HG03460 (cell line): ENCODE measurements around the gene SUN1.

Source experiments
- ATAC-seq: cut with Tn5 transposase; IDR thresholded peaks from one replicate; pipeline ENCODE4 v1.9.1; 2021; ENCODE audit not compliant: unreplicated experiment

Gene SUN1

GRCh38 chr7:903921-904755 is 71.9 kb downstream of the SUN1 start:
- ATAC-seq: no peak

GRCh38 chr7:904847-905246 is 72.6 kb downstream of the SUN1 start:
- ATAC-seq: no peak

- no peak for ATAC-seq
Observed at GRCh38 chr7:906776-907157, 74.5 kb downstream of the SUN1 start.

- no peak for ATAC-seq
Observed at GRCh38 chr7:907158-907980, 75.1 kb downstream of the SUN1 start.

- no peak for ATAC-seq
Observed at GRCh38 chr7:908159-908581, 75.9 kb downstream of the SUN1 start.

- peak; percentile 75 for ATAC-seq
Observed at GRCh38 chr7:908591-909357, 76.5 kb downstream of the SUN1 start.

- ATAC-seq: no peak
Observed at GRCh38 chr7:909358-910329, 77.4 kb downstream of the SUN1 start.

- ATAC-seq: no peak
Observed at GRCh38 chr7:910441-910861, 78.2 kb downstream of the SUN1 start.

GRCh38 chr7:910931-911431 is 78.7 kb downstream of the SUN1 start:
- ATAC-seq: no peak

GRCh38 chr7:911791-912480 is 79.7 kb downstream of the SUN1 start:
- ATAC-seq: no peak

- ATAC-seq: no peak
Observed at GRCh38 chr7:913736-914520, 81.7 kb downstream of the SUN1 start.

GRCh38 chr7:914521-915194 is 82.4 kb downstream of the SUN1 start:
- ATAC-seq: no peak

GRCh38 chr7:915291-916218 is 83.3 kb downstream of the SUN1 start:
- ATAC-seq: no peak

- no peak for ATAC-seq
Observed at GRCh38 chr7:916291-916941, 84.1 kb downstream of the SUN1 start.

- no peak for ATAC-seq
Observed at GRCh38 chr7:917255-918117, 85.2 kb downstream of the SUN1 start.

GRCh38 chr7:918118-918425 is 85.8 kb downstream of the SUN1 start:
- no peak for ATAC-seq
